Measurements from ENCODE around the gene MYH15. TPM values are rescaled to one million over a fixed set of nuclear protein-coding genes. Genes with fewer than 3 reads are reported as not detected.

MYH15 gene
- total and polyA plus RNA-seq, 2 of the 8 experiments (the other 6 are each of a cell fraction or from before 2014, with no cell fraction given): under 0.01 TPM; not detected in 1

DNA sequence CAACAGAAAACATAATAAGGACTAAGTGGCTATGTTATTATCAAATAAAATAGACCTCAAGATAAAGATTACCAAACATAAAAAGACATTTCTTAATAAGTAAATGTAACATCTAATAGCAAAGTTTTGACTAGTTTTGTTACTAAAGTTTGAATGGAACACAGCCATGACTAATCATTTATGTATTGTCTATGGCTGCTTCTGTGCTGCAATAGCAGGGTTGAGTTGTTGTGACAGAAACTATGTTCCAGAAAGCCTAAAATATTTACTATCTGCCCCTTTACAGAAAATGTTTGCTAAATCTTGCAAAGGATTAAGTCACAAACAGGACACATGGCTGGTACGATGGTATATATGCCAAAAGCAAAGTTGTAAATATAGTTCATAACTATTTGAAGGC is 37.9 kb upstream of the MYH15 start (continued):
- TF ChIP-seq CHD7 (IDR thresholded peaks at IDR 0.05; ENCODE audit: insufficient replicate concordance, low read length) (no peak), NRF1 (IDR thresholded peaks at IDR 0.05; ENCODE audit: low read depth, low read length) (no peak), SRF (IDR thresholded peaks at IDR 0.05; ENCODE audit: low read depth, low read length) (no peak), EGR1 (IDR thresholded peaks at IDR 0.05; ENCODE audit: borderline replicate concordance, low read depth, low read length) (no peak), EP300 (IDR thresholded peaks at IDR 0.05; ENCODE audit: borderline replicate concordance in 1 of 2, low read depth in 2 of 2, low read length in 2 of 2) (no peak), HDAC2 (IDR thresholded peaks at IDR 0.05; ENCODE audit: borderline replicate concordance in 1 of 2, low read depth in 2 of 2, low read length in 2 of 2) (no peak), CBX5 (IDR thresholded peaks at IDR 0.05; ENCODE audit: low read depth, low read length) (no peak), CHD2 (IDR thresholded peaks at IDR 0.05; ENCODE audit: low read length) (no peak)
- TF ChIP-seq, protein P1, sequence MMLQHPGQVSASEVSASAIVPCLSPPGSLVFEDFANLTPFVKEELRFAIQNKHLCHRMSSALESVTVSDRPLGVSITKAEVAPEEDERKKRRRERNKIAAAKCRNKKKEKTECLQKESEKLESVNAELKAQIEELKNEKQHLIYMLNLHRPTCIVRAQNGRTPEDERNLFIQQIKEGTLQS (IDR thresholded peaks at IDR 0.05; ENCODE audit: insufficient read depth, low read depth, low read length): no peak
